ENCODE measurements around the gene CR1L.

The CR1L gene

DNA sequence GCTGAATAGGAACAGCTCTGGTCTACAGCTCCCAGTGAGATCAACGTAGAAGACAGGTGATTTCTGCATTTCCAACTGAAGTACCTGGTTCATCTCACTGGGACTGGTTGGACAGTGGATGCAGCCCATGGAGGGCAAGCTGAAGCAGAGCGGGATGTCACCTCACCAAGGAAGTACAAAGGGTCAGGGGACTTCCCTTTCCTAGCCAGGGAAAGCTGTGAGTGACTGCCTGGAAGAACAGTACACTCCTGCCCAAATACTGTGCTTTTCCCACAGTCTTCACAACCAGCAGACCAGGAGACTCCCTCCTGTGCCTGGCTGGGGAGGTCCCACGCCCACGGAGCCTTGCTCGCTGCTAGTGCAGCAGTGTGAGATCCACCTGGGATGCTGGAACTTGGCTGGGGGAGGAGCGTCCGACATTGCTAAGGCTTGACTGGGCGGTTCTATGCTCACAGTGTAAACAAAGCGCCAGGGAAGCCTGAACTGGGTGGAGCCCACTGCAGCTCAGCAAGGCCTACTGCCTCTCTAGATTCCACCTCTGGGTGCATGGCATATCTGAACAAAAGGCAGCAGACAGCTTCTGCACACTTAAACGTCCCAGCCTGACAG lies 14.7 kb downstream of the CR1L start:
- no peak for TF ChIP-seq SIN3A (IDR thresholded peaks at IDR 0.05; ENCODE audit: borderline replicate concordance, insufficient read depth, low read length)
- TF ChIP-seq FOXP2 (optimal IDR thresholded peaks at IDR 0.05; ENCODE audit: borderline replicate concordance, extremely low read depth, extremely low read length, insufficient read depth): no peak
- TF ChIP-seq POLR2AphosphoS5 (IDR thresholded peaks at IDR 0.05; ENCODE audit: low read depth, low read length): no peak
- TF ChIP-seq, protein P1, sequence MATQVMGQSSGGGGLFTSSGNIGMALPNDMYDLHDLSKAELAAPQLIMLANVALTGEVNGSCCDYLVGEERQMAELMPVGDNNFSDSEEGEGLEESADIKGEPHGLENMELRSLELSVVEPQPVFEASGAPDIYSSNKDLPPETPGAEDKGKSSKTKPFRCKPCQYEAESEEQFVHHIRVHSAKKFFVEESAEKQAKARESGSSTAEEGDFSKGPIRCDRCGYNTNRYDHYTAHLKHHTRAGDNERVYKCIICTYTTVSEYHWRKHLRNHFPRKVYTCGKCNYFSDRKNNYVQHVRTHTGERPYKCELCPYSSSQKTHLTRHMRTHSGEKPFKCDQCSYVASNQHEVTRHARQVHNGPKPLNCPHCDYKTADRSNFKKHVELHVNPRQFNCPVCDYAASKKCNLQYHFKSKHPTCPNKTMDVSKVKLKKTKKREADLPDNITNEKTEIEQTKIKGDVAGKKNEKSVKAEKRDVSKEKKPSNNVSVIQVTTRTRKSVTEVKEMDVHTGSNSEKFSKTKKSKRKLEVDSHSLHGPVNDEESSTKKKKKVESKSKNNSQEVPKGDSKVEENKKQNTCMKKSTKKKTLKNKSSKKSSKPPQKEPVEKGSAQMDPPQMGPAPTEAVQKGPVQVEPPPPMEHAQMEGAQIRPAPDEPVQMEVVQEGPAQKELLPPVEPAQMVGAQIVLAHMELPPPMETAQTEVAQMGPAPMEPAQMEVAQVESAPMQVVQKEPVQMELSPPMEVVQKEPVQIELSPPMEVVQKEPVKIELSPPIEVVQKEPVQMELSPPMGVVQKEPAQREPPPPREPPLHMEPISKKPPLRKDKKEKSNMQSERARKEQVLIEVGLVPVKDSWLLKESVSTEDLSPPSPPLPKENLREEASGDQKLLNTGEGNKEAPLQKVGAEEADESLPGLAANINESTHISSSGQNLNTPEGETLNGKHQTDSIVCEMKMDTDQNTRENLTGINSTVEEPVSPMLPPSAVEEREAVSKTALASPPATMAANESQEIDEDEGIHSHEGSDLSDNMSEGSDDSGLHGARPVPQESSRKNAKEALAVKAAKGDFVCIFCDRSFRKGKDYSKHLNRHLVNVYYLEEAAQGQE (IDR thresholded peaks at IDR 0.05; ENCODE audit: insufficient read depth in 1 of 2, low read depth in 2 of 2, low read length in 2 of 2): no peak
- TF ChIP-seq TAF1 (IDR thresholded peaks at IDR 0.05; ENCODE audit: borderline replicate concordance, insufficient read depth, low read length): no peak

DNA sequence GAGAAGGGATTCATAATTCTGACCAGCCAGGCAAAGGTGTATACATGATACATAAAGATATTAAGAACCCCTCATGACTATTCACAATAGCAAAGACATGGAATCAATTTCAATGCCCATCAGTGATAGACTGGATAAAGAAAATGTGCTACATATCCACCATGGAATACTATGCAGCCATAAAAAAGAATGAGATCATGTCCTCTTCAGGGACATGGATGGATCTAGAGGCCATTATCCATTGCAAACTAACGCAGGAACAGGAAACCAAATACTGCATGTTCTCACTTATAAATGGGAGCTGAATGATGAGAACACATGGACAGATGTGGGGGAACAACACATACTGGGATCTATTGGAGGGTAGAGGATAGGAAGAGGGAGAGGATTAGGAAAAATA lies 21.4 kb downstream of the CR1L start:
- no peak for TF ChIP-seq SIN3A (IDR thresholded peaks at IDR 0.05; ENCODE audit: borderline replicate concordance, insufficient read depth, low read length)
- TF ChIP-seq POLR2AphosphoS5 (IDR thresholded peaks at IDR 0.05; ENCODE audit: low read depth, low read length): no peak
- TF ChIP-seq, protein P1 (IDR thresholded peaks at IDR 0.05; ENCODE audit: insufficient read depth in 1 of 2, low read depth in 2 of 2, low read length in 2 of 2): no peak
- no peak for TF ChIP-seq TAF1 (IDR thresholded peaks at IDR 0.05; ENCODE audit: borderline replicate concordance, insufficient read depth, low read length)
- no peak for TF ChIP-seq FOXP2 (optimal IDR thresholded peaks at IDR 0.05; ENCODE audit: borderline replicate concordance, extremely low read depth, extremely low read length, insufficient read depth)

- TF ChIP-seq TAF1 (IDR thresholded peaks at IDR 0.05; ENCODE audit: borderline replicate concordance, insufficient read depth, low read length) (no peak), SIN3A (IDR thresholded peaks at IDR 0.05; ENCODE audit: borderline replicate concordance, insufficient read depth, low read length) (no peak), FOXP2 (optimal IDR thresholded peaks at IDR 0.05; ENCODE audit: borderline replicate concordance, extremely low read depth, extremely low read length, insufficient read depth) (no peak), POLR2AphosphoS5 (IDR thresholded peaks at IDR 0.05; ENCODE audit: low read depth, low read length) (no peak)
- TF ChIP-seq, protein P1 (IDR thresholded peaks at IDR 0.05; ENCODE audit: insufficient read depth in 1 of 2, low read depth in 2 of 2, low read length in 2 of 2): no peak
Observed at GRCh38 chr1:207669528-207670009, 24.6 kb downstream of the CR1L start.

DNA sequence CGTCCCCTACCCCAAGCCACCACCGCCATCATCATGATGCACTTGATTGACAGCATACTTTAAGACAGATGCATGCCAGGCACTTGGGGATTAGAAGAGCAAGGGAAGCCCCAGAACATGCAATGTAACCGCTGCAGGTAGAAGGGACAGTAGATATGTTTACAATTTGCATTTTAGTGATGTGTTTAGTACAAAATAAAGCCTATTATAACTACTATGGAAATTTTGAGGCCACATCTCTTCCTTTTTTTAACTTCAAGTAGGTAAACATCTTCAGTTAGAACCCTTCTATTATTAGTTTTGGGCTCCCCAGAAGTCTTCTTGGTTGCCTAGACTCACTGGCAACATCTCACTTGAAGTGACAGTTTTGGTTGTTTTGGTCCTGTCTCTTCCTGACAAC lies 25.3 kb downstream of the CR1L start:
- no peak for TF ChIP-seq SIN3A (IDR thresholded peaks at IDR 0.05; ENCODE audit: borderline replicate concordance, insufficient read depth, low read length)
- TF ChIP-seq TAF1 (IDR thresholded peaks at IDR 0.05; ENCODE audit: borderline replicate concordance, insufficient read depth, low read length): no peak
- TF ChIP-seq POLR2AphosphoS5 (IDR thresholded peaks at IDR 0.05; ENCODE audit: low read depth, low read length): no peak
- TF ChIP-seq, protein P1 (IDR thresholded peaks at IDR 0.05; ENCODE audit: insufficient read depth in 1 of 2, low read depth in 2 of 2, low read length in 2 of 2): no peak
- TF ChIP-seq FOXP2 (optimal IDR thresholded peaks at IDR 0.05; ENCODE audit: borderline replicate concordance, extremely low read depth, extremely low read length, insufficient read depth): no peak
